ENCODE data around the gene BRINP2.

BRINP2 gene

DNA sequence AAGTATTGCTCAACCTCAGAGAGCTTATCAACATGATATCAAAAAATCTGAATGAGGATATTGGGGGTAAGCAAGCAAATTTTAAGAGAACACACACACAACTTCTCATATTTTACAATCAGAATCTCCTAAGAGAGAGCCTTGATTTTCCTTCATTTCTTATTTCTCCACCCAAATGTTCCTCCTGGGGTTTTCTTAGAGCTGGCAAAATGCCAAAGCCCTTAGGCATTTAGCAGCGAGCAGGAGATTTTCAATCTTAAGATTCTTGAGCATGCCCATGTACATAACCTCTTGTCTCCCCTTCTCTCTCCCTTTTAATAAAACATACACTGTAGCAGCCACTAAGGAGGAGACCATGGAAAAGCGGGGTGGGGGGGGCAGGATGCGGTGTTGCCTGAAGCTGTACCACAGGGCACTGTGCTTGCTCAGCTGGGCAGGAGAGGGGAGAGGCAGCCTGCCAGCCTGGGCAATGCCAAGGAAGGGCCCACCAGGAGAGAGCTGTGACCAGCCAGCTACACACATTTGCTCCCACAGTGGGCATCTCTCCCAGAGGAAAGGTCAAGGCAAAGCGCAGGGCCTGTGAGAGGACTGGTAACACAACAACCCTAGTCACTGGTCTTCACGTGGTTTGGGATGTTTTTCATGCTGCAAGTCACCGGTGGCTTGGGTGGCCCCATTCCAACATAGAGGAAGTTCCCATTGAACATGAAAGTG, 4.3 kb downstream of the BRINP2 start:
- TF ChIP-seq NFIC (IDR thresholded peaks at IDR 0.05) = peak; percentile 48; the same call in 1 of the 2 replicates
- no peak for TF ChIP-seq EGR1 (IDR thresholded peaks at IDR 0.05)
- no peak for TF ChIP-seq EP300 (IDR thresholded peaks at IDR 0.05; ENCODE audit: borderline replicate concordance)

DNA sequence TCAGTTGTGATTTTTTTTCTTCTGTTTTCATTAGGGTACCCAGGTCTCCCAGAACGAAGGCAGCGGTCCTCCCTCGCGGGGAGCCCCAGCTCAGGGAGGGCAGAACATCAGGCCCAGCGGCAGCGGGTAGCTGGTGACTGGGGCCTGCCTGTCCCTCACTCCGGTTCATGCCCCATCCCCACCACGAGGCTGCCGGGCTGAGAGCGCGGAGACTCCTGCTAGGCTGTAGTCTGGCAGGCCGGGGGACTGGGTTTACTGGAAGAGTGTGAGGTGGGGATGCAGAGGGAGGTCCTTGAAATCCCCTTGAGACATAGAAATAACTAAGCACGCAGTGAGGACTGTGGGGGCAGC, 10.5 kb downstream of the BRINP2 start:
- TF ChIP-seq TAF1 (IDR thresholded peaks at IDR 0.05; ENCODE audit: low read depth) (no peak), ZBTB7A (IDR thresholded peaks at IDR 0.05; ENCODE audit: low read depth) (no peak), CEBPB (IDR thresholded peaks at IDR 0.05) (no peak), YY1 (IDR thresholded peaks at IDR 0.05; ENCODE audit: low read depth) (no peak), NFIC (IDR thresholded peaks at IDR 0.05) (no peak), EGR1 (IDR thresholded peaks at IDR 0.05) (no peak)
- TF ChIP-seq, protein P1, sequence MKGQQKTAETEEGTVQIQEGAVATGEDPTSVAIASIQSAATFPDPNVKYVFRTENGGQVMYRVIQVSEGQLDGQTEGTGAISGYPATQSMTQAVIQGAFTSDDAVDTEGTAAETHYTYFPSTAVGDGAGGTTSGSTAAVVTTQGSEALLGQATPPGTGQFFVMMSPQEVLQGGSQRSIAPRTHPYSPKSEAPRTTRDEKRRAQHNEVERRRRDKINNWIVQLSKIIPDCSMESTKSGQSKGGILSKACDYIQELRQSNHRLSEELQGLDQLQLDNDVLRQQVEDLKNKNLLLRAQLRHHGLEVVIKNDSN (IDR thresholded peaks at IDR 0.05) = no peak

DNA sequence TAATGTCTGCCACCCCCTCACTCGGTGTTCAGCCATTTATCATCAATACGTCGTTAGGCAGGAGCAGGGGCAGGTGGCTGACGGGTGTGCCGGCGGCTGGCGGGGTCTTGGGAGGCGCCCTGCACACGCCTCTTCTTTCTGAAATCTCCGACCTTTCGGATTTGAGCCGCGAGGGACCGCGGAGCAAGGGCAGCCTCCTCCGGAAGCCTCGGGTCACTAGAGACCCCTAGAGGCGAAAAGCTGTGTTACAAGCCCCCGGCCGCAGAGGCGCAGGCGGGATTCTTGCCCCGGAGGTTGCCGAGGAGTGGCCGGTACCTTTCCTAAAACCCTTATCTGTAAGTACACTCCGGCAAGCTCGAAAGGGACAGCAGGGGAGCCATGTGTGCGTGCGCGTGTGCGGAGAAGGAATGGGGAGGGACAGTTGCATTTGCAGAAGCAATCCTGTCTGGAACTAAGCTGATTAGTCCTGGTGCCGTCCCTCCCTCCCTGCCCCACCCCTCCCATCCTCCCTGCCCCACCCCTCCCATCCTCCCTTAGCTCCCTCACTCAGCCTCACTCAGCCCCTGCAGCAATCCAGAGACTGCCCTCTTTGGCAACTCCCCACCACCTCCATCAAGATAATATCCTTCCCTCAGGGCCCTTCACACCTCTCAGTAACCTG, 11.0 kb downstream of the BRINP2 start:
- TF ChIP-seq ZBTB7A (IDR thresholded peaks at IDR 0.05; ENCODE audit: low read depth) (no peak), RAD21 (IDR thresholded peaks at IDR 0.05; ENCODE audit: low read depth) (peak; percentile 60)

DNA sequence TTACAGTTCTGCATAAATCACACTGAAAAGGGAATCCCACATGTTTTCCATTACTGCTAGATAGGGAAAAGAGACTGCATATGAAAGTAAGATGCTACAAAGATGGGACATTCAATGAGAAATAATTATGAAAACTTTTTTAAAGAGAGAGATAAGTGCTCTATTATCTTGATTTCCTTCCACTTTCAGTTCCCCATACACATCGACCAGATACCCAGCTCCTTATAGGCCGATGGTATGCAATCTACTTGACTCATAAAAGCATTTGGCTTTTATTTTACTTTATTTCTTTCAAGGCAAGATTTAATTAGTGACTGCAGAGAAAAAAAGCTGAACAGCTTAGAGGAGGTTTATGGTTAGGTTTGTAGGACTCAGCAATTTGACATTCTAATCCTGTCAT, 13.1 kb downstream of the BRINP2 start:
- no peak for TF ChIP-seq NFIC (IDR thresholded peaks at IDR 0.05)
- TF ChIP-seq, protein P2, sequence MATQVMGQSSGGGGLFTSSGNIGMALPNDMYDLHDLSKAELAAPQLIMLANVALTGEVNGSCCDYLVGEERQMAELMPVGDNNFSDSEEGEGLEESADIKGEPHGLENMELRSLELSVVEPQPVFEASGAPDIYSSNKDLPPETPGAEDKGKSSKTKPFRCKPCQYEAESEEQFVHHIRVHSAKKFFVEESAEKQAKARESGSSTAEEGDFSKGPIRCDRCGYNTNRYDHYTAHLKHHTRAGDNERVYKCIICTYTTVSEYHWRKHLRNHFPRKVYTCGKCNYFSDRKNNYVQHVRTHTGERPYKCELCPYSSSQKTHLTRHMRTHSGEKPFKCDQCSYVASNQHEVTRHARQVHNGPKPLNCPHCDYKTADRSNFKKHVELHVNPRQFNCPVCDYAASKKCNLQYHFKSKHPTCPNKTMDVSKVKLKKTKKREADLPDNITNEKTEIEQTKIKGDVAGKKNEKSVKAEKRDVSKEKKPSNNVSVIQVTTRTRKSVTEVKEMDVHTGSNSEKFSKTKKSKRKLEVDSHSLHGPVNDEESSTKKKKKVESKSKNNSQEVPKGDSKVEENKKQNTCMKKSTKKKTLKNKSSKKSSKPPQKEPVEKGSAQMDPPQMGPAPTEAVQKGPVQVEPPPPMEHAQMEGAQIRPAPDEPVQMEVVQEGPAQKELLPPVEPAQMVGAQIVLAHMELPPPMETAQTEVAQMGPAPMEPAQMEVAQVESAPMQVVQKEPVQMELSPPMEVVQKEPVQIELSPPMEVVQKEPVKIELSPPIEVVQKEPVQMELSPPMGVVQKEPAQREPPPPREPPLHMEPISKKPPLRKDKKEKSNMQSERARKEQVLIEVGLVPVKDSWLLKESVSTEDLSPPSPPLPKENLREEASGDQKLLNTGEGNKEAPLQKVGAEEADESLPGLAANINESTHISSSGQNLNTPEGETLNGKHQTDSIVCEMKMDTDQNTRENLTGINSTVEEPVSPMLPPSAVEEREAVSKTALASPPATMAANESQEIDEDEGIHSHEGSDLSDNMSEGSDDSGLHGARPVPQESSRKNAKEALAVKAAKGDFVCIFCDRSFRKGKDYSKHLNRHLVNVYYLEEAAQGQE (IDR thresholded peaks at IDR 0.05; ENCODE audit: low read depth) = no peak
- TF ChIP-seq ZBTB7A (IDR thresholded peaks at IDR 0.05; ENCODE audit: low read depth) = no peak
- TF ChIP-seq TCF12 (IDR thresholded peaks at IDR 0.05; ENCODE audit: low read depth) = no peak
- no peak for TF ChIP-seq YY1 (IDR thresholded peaks at IDR 0.05; ENCODE audit: low read depth)
- TF ChIP-seq TEAD4 (IDR thresholded peaks at IDR 0.05) = no peak
- TF ChIP-seq, protein P1 (IDR thresholded peaks at IDR 0.05) = no peak
- no peak for TF ChIP-seq TAF1 (IDR thresholded peaks at IDR 0.05; ENCODE audit: low read depth)
- TF ChIP-seq, protein P3, sequence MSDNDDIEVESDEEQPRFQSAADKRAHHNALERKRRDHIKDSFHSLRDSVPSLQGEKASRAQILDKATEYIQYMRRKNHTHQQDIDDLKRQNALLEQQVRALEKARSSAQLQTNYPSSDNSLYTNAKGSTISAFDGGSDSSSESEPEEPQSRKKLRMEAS (IDR thresholded peaks at IDR 0.05) = no peak
- no peak for TF ChIP-seq CEBPB (IDR thresholded peaks at IDR 0.05)
- TF ChIP-seq EGR1 (IDR thresholded peaks at IDR 0.05) = no peak
- no peak for TF ChIP-seq CREB1 (IDR thresholded peaks at IDR 0.05; ENCODE audit: low read depth)
- no peak for TF ChIP-seq RAD21 (IDR thresholded peaks at IDR 0.05; ENCODE audit: low read depth)
- no peak for TF ChIP-seq EP300 (IDR thresholded peaks at IDR 0.05; ENCODE audit: borderline replicate concordance)
- TF ChIP-seq FOXM1 (IDR thresholded peaks at IDR 0.05; ENCODE audit: borderline replicate concordance, low read depth) = no peak

DNA sequence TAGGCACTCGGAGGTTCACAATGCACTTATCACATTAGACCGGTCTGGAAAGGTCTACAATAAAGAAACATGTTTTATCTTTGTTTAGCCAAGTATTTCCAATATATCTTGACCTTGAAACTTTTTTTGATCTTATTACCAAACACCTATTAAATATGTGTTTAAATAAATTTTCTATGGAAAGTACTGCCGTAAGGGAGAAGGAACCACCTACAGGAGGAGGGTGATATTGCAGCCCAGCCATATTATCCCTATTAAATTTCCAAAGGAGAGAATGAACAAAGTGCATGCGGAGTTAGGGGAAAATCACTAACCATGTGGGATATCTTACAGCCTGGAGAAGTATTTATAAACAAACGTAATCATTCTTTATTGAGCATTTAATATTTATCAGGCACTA, 14.5 kb downstream of the BRINP2 start:
- TF ChIP-seq TAF1 (IDR thresholded peaks at IDR 0.05; ENCODE audit: low read depth) (no peak), ZBTB7A (IDR thresholded peaks at IDR 0.05; ENCODE audit: low read depth) (no peak), RAD21 (IDR thresholded peaks at IDR 0.05; ENCODE audit: low read depth) (no peak), CREB1 (IDR thresholded peaks at IDR 0.05; ENCODE audit: low read depth) (no peak)
- TF ChIP-seq, protein P1 (IDR thresholded peaks at IDR 0.05) = no peak

DNA sequence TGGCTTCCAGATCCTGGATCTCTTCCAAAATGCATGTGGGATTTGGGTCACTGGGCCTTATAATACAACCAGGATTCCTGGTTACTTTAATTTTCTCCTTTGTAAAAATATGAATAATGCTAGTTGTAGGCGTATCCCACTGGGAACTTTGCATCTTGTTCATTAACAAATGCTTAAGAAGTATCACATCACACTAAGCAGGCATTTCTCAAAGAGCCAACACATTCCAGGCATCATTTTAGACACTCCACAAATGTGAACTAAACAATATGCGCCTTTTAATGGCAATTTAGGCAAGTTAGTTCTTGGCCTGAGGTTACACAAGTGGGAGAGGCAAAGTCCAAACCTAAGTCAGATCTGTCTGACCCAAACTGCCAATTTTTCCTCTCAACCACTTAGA, 15.9 kb downstream of the BRINP2 start:
- TF ChIP-seq EP300 (IDR thresholded peaks at IDR 0.05; ENCODE audit: borderline replicate concordance) (no peak), FOXM1 (IDR thresholded peaks at IDR 0.05; ENCODE audit: borderline replicate concordance, low read depth) (no peak), TEAD4 (IDR thresholded peaks at IDR 0.05) (no peak)

DNA sequence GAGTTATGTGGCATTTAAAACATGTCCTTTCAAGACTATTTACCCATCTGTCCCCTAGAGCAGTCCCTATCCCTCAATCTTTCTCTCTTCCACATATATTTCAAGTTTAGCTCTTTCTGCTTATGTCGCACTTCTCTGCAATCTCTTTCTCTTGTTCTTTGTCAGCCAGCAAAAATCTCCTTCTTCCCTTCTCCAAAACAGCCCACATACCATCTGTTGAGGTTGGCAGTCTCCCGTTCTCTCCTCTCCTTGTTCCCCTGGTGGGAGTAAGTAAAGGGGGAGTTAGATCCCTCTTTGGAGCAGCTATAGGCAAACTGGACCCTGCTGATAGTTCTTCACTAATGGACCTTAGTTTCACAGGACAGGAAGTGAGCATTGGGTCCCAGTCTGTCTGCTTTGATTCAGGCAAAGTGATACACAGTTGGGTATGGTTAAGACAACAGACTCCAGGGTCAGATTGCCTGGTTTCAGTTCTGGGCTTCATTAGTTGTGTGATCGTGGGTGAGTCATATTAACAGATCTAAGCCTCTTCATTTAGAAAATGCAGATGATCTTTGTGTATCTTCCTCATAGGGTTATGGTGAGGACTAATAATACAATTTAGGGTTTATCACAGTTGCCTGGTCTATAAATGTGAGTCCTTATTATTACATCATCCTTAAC, 19.7 kb downstream of the BRINP2 start:
- TF ChIP-seq NFIC (IDR thresholded peaks at IDR 0.05) (no peak), CREB1 (IDR thresholded peaks at IDR 0.05; ENCODE audit: low read depth) (no peak), TEAD4 (IDR thresholded peaks at IDR 0.05) (no peak), ZBTB7A (IDR thresholded peaks at IDR 0.05; ENCODE audit: low read depth) (no peak), YY1 (IDR thresholded peaks at IDR 0.05; ENCODE audit: low read depth) (no peak), EGR1 (IDR thresholded peaks at IDR 0.05) (no peak), CEBPB (IDR thresholded peaks at IDR 0.05) (no peak), RAD21 (IDR thresholded peaks at IDR 0.05; ENCODE audit: low read depth) (no peak), TAF1 (IDR thresholded peaks at IDR 0.05; ENCODE audit: low read depth) (no peak), FOXM1 (IDR thresholded peaks at IDR 0.05; ENCODE audit: borderline replicate concordance, low read depth) (no peak), EP300 (IDR thresholded peaks at IDR 0.05; ENCODE audit: borderline replicate concordance) (no peak), TCF12 (IDR thresholded peaks at IDR 0.05; ENCODE audit: low read depth) (no peak)
- TF ChIP-seq, protein P1 (IDR thresholded peaks at IDR 0.05) = no peak
- TF ChIP-seq, protein P2 (IDR thresholded peaks at IDR 0.05; ENCODE audit: low read depth) = no peak
- TF ChIP-seq, protein P3 (IDR thresholded peaks at IDR 0.05) = no peak
